Ascending aorta (tissue), 2 donors: Measurements from ENCODE around the gene FAM83C. TPM values are rescaled to one million over a fixed set of nuclear protein-coding genes. Genes with fewer than 3 reads are reported as not detected.

Experiments used
- DNase-seq, 2 donors: peaks; one replicate each; pipeline ENCODE4 v3.0.0-alpha.2; 2019; ENCODE audit warnings: low spot score in 2 of 2
- H3K27ac ChIP-seq, 2 donors: fragments of 200-600 bp; sonication (generic); one replicate each; pipeline ENCODE4 v1.5.1; 2016 to 2017; ENCODE audit warnings: mild to moderate bottlenecking in 1 of 2
- H3K27me3 ChIP-seq: fragments of 200-600 bp; sonication (generic); one replicate; pipeline ENCODE4 v1.5.1; 2017
- H3K36me3 ChIP-seq, 2 donors: fragments of 200-600 bp; sonication (generic); one replicate each; pipeline ENCODE4 v1.5.1; 2016
- H3K4me1 ChIP-seq, 2 donors: fragments of 200-600 bp; sonication (generic); one replicate each; pipeline ENCODE4 v1.5.1; 2016 to 2017; ENCODE audit warnings: mild to moderate bottlenecking in 1 of 2
- H3K4me3 ChIP-seq, 2 donors: fragments of 200-600 bp; sonication (generic); one replicate each; pipeline ENCODE4 v1.5.1; 2016 to 2017; ENCODE audit warnings: mild to moderate bottlenecking in 1 of 2
- H3K9me3 ChIP-seq, 2 donors: fragments of 200-600 bp; sonication (generic); one replicate each; pipeline ENCODE4 v1.5.1; 2016
- intact Hi-C: fragments of 100-400 bp; cut with DNase I; formaldehyde crosslinking; loops from one replicate; pipeline ENCODE4 v1.15.1; 2023
- total RNA-seq: library from RNA; depleted of rRNA; stranded (reverse); fragments of >200 nt; gene quantifications from one replicate; pipeline ENCODE4 v1.1.0, GENCODE V29; 2016
- TF ChIP-seq, protein P1 (sequence below), 3 experiments: fragments of 200-600 bp in 2 of 3; fragments of 450-650 bp in 1 of 3; sonication (generic) in 2 of 3; IDR thresholded peaks; one replicate each; pipeline ENCODE4 v1.5.1; 2016 to 2019; ENCODE audit warnings: antibody characterized with exemption in 3 of 3, mild to moderate bottlenecking in 1 of 3, moderate library complexity in 1 of 3

Gene FAM83C
- total RNA-seq, 1 donor from 2014 or later = not detected

DNA sequence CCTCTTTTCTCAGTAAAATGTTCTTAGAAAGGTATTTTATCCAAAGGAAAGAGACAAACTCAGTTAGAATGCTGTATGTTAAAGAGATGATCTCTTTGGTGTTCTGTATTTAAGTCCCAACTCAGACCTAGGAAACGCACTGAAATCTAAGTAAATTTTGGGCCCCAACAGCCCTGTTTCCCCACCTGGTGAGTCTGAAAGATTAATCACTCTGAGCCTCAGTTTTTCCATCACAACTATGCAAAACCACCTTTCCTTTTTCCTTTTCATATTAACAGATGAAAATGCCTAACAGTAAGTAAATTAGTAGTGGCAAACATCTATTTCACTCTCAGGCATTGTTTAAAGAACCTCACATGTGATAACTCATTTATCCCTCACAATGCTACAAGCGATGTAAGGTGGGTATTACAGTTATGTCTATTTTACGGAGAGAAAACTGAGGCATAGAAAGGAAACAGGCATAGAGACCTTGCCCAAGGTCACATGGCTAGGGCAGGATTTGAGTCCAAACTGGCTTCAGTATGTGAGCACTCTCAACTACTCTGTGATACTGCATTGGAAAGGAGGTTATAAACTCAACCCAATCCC, 36.0 kb upstream of the FAM83C start:
- TF ChIP-seq, protein P1, sequence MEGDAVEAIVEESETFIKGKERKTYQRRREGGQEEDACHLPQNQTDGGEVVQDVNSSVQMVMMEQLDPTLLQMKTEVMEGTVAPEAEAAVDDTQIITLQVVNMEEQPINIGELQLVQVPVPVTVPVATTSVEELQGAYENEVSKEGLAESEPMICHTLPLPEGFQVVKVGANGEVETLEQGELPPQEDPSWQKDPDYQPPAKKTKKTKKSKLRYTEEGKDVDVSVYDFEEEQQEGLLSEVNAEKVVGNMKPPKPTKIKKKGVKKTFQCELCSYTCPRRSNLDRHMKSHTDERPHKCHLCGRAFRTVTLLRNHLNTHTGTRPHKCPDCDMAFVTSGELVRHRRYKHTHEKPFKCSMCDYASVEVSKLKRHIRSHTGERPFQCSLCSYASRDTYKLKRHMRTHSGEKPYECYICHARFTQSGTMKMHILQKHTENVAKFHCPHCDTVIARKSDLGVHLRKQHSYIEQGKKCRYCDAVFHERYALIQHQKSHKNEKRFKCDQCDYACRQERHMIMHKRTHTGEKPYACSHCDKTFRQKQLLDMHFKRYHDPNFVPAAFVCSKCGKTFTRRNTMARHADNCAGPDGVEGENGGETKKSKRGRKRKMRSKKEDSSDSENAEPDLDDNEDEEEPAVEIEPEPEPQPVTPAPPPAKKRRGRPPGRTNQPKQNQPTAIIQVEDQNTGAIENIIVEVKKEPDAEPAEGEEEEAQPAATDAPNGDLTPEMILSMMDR (IDR thresholded peaks at IDR 0.05) = no peak

DNA sequence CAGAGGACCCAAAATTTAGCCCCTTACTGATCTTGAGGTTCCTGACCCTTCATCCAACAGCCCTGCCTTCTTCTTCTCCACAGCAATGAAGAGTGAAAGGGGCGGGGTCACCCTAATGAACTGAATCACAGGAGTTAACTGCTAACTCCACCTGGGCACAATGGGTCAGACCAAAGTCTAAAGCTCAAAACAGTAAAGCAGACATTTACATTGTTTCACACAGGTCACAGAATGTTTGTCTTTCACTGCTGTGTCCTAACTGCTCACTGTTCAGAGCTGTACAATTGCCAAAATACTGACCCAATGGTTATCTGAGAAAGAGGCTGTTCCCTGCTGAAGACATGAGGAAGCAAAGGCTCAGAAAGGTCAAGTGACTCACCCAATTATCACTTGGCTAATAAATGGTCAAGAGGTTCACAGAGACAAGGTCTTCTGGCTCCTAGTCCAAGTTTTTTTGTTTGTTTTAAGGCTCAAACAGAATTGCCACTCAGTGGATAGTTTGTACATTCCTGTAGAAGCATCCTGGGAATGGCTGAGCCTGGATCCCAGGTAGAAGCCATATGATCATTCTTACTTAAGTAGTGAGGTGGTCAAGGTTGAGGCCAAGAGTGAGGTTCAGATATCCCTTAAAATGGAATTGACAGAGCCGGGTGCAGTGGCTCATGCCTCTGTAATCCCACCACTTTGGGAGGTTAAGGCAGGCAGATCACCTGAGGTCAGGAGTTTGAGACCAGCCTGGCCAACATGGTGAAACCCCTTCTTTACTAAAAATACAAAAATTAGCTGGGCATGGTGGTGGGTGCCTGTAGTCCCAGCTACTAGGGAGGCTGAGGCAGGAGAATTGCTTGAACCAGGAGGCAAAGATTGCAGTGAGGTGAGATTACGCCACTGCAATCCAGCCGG, 35.1 kb upstream of the FAM83C start:
- TF ChIP-seq, protein P1 (IDR thresholded peaks at IDR 0.05) = no peak
- Histone ChIP-seq H3K27ac (no peak overlapping the region), H3K4me1 (no peaks in the 10 kb centered on the region), H3K4me3 (no peak overlapping the region), H3K27me3 (no peaks in the 10 kb centered on the region), H3K9me3 (no peaks in the 10 kb centered on the region), H3K36me3 (no peaks in the 10 kb centered on the region)
- DNase-seq = no peak
- intact Hi-C loops = no loop called here

More for the DNA sequence above, 36.0 kb upstream of the FAM83C start:
- intact Hi-C loops = no loop called here
- Histone ChIP-seq H3K4me3 (no peak overlapping the region), H3K4me1 (no peaks in the 10 kb centered on the region), H3K27me3 (no peaks in the 10 kb centered on the region), H3K9me3 (no peaks in the 10 kb centered on the region), H3K27ac (no peak overlapping the region), H3K36me3 (no peaks in the 10 kb centered on the region)
- no peak for DNase-seq

DNA sequence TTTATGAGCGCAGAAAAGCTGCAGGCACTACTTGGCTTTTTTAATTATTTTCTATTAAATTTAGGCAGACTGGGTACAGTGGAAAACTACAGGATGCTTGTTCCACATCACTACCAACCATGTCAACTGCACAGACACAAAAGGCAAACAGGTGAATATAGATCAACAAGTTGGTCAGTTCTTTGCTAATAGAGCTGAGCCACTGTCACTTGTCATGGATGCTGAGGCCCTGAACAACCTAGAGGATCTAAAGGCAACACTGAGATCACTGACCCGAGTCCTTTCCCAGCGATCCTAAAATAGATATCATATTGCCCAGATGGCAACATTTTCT, 34.5 kb upstream of the FAM83C start:
- TF ChIP-seq, protein P1 (IDR thresholded peaks at IDR 0.05) = no peak
- DNase-seq = no peak
- intact Hi-C loops = no loop called here
- no peaks in the 10 kb centered on the region for H3K36me3 ChIP-seq
- no peak overlapping the region for H3K27ac ChIP-seq
- H3K9me3 ChIP-seq = no peaks in the 10 kb centered on the region
- no peak overlapping the region for H3K4me3 ChIP-seq
- H3K27me3 ChIP-seq = no peaks in the 10 kb centered on the region
- no peaks in the 10 kb centered on the region for H3K4me1 ChIP-seq

DNA sequence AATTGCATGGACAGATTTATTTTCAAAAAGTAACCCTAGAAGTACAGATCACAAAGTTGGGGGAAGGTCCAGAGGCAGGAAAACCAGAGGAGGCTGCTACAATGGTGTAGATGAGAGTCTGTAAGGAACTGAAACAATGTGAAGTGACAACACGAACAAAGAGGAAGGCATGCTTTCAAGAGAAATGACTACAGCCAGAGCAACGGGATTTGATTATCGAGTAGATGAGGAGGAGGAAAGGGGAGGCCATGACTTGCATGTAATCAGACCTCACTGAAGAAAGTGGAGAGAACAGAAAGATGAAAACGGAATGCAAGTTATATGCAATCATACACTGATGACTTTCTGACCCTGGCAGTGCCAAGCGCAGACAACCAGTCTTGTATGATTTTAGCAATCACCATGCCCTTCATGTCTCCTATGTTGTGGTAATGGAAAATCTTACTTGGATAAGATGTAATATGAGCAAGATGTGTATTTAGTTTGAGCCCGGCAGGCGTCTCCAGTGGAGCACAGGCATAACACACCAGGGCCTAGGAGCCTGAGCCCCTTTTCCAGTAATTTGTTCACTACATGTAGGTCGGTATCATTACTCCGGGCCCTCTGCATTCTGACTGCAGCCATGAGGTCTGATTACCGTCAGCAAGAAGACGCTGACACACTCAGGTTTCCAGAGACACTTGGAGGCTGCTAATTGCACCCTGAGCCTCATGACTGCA, 34.0 kb upstream of the FAM83C start:
- TF ChIP-seq, protein P1 (IDR thresholded peaks at IDR 0.05) = no peak
- Histone ChIP-seq H3K36me3 (no peaks in the 10 kb centered on the region), H3K9me3 (no peaks in the 10 kb centered on the region), H3K4me1 (no peaks in the 10 kb centered on the region), H3K27me3 (no peaks in the 10 kb centered on the region), H3K27ac (no peak overlapping the region), H3K4me3 (no peak overlapping the region)
- no peak for DNase-seq
- intact Hi-C loops = no loop called here

DNA sequence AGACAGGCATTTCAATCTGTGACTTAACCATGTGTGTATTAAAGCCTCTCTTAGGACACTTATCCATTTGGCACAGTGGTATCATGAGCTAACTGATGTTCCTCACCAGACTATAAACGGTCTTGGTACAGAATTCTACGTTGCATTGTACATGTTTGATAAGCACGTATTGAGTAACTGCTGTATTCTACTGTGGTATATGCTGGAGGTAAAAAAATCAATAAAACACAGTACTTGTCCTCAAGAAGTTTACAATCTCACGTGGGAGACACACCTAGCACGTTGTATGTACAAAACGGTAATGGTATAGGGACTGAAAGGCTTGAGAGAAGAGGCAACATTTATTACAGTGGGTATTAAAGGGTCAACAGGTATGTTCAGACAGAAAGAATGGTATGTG, 33.2 kb upstream of the FAM83C start:
- TF ChIP-seq, protein P1 (IDR thresholded peaks at IDR 0.05) = no peak
- no peaks in the 10 kb centered on the region for H3K9me3 ChIP-seq
- H3K27me3 ChIP-seq = no peaks in the 10 kb centered on the region
- no peak overlapping the region for H3K4me3 ChIP-seq
- no peak overlapping the region for H3K27ac ChIP-seq
- H3K4me1 ChIP-seq = no peaks in the 10 kb centered on the region
- intact Hi-C loops = no loop called here
- no peak for DNase-seq
- H3K36me3 ChIP-seq = no peaks in the 10 kb centered on the region
